ENCODE data around the gene RBMS3.
"Not testable (repeated sequence)": the region's sequence is repeated elsewhere in the genome, so short reads cannot be mapped to it uniquely, and the experiment has no call there.

RBMS3 gene

DNA sequence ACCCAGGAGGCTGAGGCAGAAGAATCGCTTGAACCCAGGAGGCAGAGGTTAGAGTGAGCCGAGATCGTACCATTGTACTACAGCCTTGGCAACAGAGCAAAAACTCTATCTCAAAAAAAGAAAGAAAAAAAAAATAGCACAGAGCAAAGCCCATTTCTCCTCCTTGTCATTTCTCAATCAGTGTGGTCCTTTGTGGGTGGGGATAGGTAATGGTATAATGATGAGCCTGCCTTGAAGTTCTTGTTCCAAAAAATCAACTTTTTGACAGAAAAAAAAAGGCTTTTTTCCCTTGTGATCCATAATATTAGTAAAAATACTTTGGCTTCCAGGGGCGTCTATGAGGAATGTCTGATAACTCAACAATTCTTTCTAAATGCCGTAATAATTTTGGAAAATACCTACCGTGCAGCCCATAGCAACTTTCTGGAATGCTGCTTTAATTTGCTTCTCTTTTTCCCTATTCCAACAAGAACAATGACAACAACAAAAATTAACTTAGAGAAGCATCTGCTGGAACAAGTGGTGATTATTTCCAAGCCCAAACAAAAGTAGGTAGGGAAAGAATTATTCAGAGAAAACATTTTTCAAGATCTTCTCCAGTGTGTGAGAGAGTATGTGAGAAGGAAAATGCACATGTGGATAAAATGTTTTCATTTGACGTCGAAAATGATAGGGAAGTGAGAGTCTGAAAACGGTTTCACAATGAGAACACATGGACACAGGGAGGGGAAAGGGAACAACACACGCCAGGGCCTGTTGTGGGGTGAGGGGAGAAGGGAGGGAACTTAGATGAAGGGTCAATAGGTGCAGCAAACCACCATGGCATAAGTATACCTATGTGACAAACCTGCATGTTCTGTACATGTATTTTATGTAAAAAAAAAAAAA, 337.8 kb downstream of the RBMS3 start:
- no peak for DNase-seq (ENCODE audit: low spot score)

DNA sequence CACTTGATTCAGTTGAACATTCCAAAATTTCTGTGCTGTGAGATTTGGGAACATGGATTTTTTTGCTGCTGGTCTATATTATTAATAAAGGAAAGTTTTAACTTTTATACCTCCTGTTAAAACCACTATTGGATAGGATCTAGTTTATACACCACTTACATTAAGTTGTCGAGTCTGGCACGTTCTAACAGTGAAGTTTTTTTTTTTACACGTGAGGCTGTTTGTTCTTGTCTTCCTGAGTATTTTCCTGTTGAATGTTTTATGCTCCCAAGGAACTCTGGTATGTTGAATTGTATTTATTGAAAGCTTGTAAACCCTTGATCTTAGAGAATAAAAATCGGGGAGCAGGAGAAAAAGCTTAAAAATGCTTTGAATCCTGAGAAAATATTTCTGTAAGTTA, 338.8 kb downstream of the RBMS3 start:
- DNase-seq (ENCODE audit: low spot score), result no peak

DNA sequence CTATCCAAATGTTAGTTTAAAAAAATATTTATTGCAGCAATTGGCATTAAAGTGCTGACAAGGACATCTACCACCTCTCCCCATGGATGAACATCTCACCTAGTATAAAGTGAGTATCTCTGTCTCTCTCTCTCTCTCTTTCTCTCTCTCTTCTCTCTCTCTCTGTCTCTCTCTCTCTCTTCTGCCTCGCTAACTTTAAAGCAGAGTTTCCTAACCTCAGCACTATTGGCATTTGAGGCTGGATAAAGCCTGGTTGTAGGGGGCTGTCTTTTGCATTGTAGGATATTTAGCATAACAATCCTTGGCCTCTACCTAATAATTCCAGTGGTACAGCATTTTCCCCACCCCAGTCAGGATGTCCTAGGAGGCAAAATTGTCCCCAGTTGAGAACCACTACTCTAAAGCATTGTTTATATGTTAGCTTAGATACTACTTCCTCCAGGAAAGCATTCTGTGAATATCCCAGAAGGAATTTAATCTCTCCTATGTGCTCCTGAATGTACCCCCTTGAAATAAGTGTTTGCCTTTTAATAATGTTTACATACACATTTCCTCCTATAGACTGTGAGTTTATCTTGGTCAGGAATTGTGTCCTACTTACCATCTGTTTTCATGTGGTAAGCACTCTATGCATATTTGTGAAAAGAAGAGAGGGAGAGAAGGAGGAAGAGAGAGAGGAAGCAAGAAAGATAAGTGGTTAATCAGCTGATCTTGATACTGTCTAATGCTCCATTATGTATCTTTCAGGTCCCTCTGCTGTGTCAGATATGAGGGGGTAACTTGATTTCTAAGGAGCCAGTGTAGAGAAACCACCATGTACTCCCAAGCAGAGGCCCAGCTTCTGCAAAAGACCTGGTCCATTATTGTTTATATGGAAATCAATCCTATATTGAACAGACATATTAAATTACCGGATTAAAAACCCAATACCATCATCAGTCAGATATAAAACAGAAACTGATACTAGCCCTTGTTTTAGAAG, 346.6 kb downstream of the RBMS3 start:
- DNase-seq (ENCODE audit: low spot score), result no peak

DNA sequence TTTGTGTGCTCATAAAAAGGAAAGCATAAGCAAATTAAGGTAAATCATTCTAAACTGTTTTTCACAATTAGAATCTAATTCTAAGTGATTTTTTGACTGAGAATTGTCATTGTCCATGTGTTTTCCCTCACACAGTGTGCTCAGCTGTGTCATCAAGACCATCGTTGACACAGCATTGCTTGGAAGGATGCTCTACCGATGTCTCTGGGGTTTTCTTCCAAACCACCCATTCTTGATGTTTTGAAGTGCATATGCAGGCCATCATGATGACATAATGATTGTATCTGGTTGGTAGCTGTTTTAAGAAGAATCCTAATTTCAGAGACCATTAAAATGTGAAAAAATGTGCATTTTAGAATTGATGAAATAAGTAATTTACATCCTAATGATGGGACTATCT, 347.9 kb downstream of the RBMS3 start:
- no peak for DNase-seq (ENCODE audit: low spot score)

DNA sequence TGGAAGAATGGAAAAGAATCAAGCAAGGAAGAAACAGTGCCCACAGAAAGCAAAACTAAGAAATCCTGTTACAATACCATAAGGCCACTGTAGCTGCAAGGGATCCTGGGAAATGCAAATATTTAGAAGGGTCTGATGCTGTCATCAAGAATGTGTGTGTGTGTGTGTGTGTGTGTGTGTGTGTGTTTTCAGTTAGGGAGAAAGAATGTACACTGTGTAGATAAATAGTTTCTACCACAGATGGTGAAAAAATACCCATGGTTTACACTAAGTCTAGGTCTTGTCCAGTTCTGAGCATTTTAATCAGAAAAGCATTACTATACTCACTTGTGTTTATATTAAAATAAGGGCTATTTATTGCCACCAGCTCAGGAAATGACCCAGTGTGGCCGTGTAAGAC, 355.0 kb downstream of the RBMS3 start:
- DNase-seq (ENCODE audit: low spot score), result no peak

DNA sequence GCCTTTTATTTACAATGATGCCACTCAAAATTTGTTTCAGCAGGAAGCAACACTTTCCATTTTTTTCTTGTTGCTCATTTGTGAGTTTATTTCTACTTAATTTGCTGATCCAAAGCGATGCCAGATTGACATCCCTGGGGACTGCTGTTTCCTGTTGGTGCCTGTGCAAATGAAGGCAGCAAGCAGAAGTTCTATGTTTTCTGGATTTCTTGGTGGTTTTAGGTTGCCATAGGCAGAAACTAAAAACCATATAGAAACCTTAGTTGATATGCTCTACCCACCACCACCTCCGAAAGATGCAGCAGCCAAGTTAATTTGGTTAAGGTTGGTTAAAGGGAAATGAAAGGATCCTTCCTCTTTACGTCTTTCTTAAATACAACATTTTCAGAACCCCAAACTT, 356.2 kb downstream of the RBMS3 start:
- DNase-seq (ENCODE audit: low spot score), result no peak

DNA sequence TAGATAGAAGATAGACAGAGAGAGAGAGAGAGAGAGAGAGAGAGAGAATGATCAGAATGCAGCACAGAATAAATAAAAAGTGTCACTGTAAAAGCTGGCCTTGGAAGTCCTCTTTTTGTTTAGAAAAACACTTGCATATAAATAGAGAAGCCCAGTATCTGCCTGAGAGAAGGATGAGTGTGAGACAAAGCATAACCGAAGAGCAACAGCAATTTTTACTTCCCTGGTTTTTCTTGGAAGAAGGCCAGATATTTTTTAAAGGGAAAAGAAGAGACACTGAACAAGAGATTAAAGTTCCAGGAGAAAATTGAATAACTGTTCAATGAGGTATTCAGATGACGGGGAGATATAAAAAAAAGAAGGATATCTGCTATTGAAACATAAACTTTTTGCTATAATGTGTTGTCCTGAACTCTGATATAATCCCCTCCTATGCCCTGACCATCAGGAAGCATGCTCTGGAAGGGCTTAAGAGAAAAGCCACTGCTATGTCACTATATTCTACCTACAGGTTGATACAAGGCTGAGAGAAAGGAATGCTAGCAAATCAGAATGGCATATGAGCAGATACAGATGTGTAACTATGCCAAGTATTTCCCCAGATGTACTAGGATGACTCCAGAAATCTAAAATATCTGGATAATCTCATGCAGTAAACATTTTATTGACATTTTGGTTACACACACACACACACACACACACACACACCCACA, 358.9 kb downstream of the RBMS3 start:
- DNase-seq (ENCODE audit: low spot score), result no peak

DNA sequence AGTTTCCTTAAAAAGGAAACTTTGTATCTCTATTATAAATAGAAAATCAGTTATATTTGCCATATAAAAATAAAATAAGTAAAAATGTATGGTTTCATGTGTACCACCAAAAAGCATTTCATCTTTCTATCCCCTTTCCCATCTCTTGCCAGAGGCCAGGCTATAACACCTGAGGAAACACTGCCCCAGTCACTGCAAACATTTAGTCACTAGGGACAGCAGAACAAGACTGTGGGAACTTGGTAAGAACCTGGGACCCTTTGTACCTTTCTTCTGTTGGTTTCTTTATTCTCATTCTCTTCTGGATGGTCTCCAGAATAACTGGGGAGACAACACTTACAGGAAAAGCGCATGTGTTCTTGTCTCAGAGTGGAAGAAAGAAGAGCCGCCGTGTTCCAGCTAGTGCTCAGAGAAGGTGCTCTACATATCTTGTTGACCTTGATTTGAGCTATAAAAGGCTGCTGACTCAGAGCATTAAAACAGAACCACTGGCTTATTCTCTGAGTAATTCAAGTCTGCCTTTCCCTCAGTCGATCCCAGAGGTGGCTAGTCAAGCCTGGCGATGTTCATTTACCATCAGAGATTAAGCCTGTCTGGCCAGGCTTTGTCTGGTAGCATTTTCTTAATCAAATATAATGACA, 361.6 kb downstream of the RBMS3 start:
- DNase-seq (ENCODE audit: low spot score), result no peak

DNA sequence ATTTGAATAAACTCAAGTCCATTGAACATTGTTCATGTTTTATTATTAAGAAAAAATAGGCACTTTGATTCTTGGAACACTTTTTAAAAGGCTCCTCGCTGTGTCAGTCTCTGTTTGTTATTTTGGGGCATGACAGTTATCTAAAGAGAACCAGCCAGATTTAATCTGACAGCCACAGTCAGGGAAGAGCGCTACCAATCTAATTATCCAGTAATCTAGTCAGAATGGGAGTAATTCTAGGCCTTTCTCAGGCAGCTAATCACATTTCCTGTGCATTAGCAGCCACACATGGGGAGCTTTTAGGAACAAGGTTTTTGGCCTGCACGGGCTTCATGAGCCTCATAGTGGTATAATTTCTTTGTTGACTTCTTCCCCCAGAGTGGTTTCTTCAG, 362.2 kb downstream of the RBMS3 start:
- DNase-seq (ENCODE audit: low spot score), result no peak

DNA sequence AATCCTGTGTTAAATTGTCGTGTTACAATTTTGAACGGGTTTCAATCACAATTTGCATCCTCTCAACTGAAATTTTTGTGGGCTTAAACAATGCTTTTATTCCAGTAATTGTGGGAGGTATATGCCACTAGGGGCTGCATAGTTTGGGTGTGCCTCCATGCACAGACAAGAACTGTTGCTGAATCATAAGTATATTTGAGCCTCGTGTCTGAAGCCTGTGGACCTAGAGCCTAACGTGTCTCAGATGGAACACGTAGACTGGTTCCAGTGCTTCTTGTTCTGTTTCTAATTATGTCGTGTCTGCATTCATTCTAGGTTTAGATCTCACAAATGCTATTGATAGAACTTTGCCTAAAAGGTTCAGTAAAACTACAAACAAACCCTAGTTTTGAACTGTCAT, 363.4 kb downstream of the RBMS3 start:
- DNase-seq (ENCODE audit: low spot score), result no peak

DNA sequence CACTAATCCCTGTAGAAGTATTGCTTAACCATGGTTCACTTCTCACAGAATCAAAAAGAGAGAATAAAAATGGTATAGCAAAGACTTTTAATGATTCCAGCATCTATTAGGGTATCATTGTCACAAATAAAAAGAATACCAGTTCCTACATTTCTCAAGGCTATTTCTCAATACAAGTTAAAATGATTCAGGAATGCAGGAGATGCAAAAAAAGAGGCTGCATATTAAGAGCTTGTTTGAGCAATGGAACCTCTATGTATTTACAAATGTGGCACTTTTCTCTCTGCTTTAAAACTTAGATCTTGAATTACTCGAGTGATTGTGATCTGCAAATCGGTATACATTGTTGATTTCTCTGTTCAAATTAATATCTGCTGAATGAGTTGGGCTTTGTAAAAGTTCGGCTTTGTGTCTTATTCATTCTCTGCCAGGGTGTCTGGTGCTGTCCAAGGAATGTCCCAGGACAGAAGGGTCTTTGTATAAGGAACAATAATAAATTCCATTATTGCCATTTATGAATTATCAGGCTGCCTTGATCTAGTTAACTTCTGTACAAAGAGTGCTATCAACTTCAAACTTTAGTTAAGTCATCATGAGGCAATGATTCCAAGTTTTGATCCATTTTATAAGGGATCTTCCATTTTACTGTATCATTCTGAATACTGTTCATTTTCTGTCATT, 364.2 kb downstream of the RBMS3 start:
- peak; percentile 57 for DNase-seq (ENCODE audit: low spot score)

DNA sequence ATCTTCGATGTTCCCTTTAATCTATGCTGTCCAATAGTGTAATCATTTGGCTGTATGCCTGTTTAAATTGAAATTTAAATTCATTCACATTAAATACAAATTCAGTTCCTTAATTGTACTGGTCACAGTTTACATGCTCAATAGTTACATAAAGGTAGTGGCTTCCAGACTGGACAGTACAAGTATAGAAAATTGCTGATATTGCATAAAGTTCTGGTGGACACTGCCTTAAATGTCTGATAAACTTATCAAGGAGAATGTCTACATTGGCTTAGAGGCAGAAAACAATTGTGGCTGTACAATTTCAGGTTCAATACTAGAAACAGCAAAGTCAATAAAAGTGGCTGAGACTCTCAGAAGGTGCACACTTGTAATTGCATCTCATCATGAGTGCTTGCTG, 365.2 kb downstream of the RBMS3 start:
- no peak for DNase-seq (ENCODE audit: low spot score)

DNA sequence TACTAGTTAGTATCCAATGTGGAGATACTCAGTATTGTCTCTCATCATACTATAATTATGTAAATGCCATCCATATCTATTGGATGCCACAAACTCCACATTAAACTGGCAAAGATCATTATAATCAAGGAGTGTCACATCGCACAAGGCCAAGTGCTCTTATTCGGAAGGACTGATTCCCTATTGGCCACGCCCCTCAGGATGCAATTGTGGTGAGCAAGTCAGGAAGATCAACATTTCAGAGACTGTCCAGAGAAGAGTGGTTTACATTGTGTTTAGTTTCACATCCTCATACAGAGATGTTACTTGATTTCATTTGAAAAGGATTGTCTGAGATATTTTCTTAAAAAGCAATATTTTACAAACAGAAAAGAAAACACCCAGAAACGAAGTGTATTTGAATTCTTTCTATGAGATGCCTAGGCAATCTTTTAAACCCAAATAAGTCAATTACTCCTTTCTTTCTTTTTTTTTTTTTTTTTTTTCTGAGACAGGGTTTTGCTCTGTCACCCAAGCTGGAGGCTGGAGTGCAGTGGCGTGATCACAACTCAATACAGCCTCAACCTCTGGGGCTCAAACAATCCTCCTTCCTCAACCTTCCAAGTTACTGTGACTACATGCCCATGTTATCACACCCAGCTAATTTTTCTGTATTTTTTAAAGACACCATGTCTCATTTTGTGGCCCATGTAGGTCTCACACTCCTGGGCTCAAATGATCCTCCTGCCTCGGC, 369.1 kb downstream of the RBMS3 start:
- peak; percentile 23 for DNase-seq (ENCODE audit: low spot score)

DNA sequence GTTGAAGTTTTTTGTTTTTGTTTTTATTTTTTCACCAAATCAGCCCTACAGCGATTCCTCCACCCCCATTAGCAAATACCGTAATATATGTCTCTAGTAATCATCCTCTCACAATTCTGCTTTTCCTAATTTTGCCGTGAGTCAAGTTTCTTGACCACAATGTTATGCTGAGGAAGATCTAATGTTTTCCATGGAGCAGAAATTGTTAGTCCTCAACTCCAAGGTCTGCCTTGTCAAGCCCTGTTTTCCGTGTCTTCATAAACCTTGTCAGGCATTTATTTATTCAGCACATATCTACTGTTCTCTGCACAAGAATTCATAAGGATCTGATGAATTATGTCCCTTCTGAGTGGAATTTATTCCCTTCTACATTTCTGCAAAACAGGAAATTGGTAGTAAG, 372.8 kb downstream of the RBMS3 start:
- DNase-seq (ENCODE audit: low spot score), result no peak

DNA sequence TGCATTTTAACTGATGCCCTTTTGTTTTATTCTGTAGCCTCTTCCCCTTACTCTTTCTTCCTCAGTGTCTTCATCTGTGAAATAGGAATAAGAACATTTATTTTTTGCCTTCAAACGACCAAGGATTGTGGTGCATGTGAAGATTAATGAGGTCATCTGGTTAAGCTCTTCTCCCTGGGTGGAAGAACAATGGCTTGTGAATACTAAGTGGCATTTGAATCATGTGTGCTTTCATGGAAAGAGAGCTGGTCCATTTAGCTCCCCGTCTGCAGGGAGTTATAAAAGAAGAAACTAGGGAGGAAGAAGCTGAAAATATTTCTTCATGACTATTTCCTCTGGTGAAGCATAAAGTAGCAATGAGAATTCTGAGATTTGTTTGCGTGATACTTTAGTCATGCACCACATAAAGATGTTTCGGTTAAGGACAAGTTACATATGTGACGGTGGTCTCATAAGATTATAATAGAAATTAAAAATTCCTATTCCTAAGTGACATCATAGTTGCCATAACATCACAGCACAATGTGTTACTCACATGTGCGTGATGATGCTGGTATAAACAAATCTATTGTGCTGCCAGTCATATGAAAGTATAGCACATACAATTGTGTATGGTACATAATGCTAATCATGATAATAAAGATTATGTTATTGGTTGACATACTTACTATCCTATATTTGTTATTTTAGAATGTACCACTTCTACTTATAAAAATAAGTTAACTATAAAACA, 374.3 kb downstream of the RBMS3 start:
- no peak for DNase-seq (ENCODE audit: low spot score)

DNA sequence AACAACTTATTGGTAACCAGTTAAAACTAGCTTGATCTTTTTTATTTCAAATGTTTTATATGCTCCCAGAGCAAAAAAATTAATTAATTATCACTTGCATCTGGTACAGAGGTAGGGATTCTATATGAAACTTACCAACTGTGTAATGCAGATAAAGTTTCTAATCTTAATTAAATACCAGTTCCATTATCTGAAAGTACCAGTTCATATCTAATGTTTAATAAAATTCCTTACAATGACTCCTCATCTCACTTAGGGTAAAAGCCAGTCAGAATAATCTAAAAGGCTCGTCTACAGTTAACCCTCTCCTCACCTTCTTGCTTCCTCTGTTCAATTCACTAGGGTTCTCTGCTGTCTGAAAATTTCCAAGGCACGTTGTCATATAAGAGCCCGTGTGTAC, 384.8 kb downstream of the RBMS3 start:
- no peak for DNase-seq (ENCODE audit: low spot score)

DNA sequence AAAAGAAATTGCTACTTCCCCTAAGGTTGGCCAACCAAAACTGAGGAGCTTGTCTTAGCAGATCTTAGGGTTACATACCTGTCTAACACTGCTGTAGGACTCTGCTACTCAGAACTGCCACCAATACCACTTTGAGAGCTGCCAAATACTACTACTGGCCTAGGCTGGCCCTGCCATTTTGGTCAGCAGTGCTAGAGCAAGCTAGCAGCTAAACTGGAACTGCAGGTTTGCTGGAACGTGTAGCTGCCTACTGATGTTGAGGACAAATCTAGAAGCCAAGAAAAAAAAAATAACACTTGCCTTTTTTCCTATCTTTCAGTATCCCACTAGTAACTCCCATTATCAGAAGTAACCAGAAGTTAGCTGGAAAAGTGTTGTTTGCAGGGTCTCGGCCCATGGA, 387.4 kb downstream of the RBMS3 start:
- no peak for DNase-seq (ENCODE audit: low spot score)

DNA sequence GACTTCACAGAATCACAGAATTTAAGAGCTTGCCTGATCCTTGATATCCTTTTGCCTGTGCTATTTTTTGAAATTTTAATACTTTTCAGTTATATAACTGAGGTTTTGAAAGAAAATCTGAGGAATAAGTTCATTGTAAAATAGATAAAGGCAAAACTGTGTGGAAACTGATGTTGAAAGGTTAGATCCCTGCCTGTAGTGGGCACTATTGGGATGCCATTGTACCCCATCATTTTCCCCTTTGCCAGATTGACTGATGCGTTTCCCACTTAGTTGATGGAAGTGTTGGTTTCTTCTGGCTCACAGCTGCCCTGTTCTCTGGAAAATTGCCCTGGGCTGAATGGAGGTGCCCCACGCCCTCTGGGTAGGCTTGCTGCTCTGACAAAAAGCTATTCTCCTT, 387.9 kb downstream of the RBMS3 start:
- no peak for DNase-seq (ENCODE audit: low spot score)

DNA sequence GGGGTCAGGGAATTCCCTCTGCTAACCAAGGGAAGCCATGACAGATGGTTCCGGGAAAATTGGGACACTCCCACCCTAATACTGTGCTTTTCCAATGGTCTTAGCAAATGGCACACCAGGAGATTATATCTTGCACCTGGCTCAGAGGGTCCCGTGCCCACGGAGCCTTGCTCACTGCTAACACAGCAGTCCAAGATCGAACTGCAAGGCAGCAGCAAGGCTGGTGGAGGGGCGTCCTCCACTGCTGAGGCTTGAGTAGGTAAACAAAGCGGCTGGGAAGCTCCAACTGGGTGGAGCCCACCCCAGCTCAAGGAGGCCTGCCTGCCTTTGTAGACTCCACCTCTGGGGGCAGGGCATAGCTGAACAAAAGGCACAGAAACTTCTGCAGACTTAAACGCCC, 389.6 kb downstream of the RBMS3 start:
- not testable (repeated sequence) for DNase-seq (ENCODE audit: low spot score)

DNA sequence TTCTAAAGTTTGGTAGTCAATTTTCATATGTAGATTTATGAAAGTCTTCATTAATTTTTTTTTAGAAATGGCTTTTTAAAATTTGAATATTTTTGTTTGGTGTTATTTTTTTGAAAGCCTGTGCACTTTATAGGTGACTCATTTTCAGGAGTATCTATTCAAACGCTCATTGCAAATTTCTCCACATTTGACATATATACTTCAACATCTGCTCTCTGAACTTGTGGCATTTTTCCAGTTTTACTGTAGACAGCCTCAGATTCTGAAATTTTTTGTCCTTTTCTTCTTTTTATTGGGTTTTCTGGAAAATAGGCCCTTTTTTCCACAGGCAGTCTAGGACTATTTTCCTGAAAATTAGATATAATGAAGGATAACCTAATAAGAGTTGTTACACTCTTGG, 396.6 kb downstream of the RBMS3 start:
- DNase-seq (ENCODE audit: low spot score), result no peak
